ENCODE data around the gene RABGAP1L. TPM values are rescaled to one million over a fixed set of nuclear protein-coding genes. Genes with fewer than 3 reads are reported as not detected.

Gene RABGAP1L
- total RNA-seq, 1 experiment from 2014 or later: 29.3 TPM

DNA sequence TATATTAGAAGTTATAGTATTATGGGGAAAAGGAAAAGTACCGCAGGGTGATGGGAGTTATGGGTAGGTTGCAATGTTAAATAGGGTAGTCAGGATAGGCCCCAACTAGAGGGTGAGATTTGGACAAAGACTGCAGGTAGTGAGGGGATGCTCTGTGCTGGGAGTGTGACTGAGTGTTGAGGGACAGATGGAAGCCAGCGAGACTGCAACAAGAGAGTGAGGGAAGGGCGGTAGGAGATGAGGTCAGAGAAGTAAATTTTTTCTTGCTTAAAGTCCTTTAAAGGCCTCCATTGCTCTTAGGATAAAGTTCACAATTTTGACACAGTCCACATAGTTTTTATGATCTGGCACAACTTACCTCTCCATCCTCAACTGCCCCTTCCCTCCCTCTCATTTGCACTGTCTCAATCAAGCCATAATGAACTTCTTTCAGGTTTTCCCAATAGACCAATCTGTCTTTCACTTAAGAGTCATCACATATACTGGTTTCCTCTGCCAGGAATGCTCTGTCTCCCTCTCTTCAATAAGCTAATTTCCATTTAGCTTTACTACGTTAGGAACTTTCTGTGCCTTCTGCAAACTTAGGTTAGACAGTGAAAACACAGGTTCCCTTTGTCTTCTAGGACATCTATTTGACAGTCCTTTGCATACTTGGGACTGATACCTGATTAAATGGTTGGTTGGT lies 602.7 kb downstream of the RABGAP1L start:
- no peak for ATAC-seq
- H3K4me3 ChIP-seq (replicated peaks in 1 of 2; ENCODE audit: low read depth in 1 of 2, low read length in 2 of 2): no peak overlapping the region
- CTCF ChIA-PET: no interaction called here

GRCh38 chr1:174764191-174764590 lies 604.9 kb downstream of the RABGAP1L start:
- POLR2A ChIA-PET: no interaction called here
- RAD21 ChIA-PET (ENCODE audit: low non-redundant PET in 1 of 2, low total read pairs in 2 of 2, uncharacterized antibody in 2 of 2, unreplicated experiment in 2 of 2): no interaction called here
- intact Hi-C loops (cut with micrococcal nuclease): no loop called here
- Histone ChIP-seq H3K9ac (ENCODE audit: low read length) (no peak overlapping the region), H3K4me2 (ENCODE audit: low read length) (no peak overlapping the region), H3K9me3 (ENCODE audit: control insufficient read depth in 1 of 2, insufficient read depth in 1 of 2, low read depth in 1 of 2, low read length in 2 of 2) (no peaks in the 10 kb centered on the region), H3K79me2 (ENCODE audit: insufficient read depth, low read length) (no peaks in the 10 kb centered on the region), H3K27ac (ENCODE audit: low read depth, low read length) (no peak overlapping the region), H4K20me1 (ENCODE audit: insufficient read depth) (no peaks in the 10 kb centered on the region), H2AFZ (ENCODE audit: low read depth, low read length, poor library complexity, severe bottlenecking) (no peak overlapping the region), H3K36me3 (ENCODE audit: control insufficient read depth in 1 of 2, insufficient read depth in 2 of 2, low read length in 2 of 2) (no peaks in the 10 kb centered on the region), H3K4me1 (ENCODE audit: control insufficient read depth in 1 of 2, insufficient read depth in 2 of 2, low read length in 2 of 2) (no peaks in the 10 kb centered on the region), H3K27me3 (ENCODE audit: insufficient read depth, low read length) (no peaks in the 10 kb centered on the region), H3K9me2 (ENCODE audit: insufficient read depth) (no peaks in the 10 kb centered on the region), H3K4me3 (replicated peaks in 1 of 2; ENCODE audit: low read depth in 1 of 2, low read length in 2 of 2) (no peak overlapping the region)
- BruUV-seq (replicated peaks): no TSS peak
- DNase-seq (ENCODE audit: low read depth, low spot score): no peak
- CTCF ChIA-PET: no interaction called here
- ATAC-seq: no peak
- TF ChIP-seq ZFX (IDR thresholded peaks at IDR 0.05) (no peak), POLR2AphosphoS5 (IDR thresholded peaks at IDR 0.05; ENCODE audit: low read depth, low read length) (no peak), SRF (IDR thresholded peaks at IDR 0.05; ENCODE audit: low read depth) (no peak), EZH2phosphoT487 (IDR thresholded peaks at IDR 0.05; ENCODE audit: borderline replicate concordance) (no peak), ZNF274 (IDR thresholded peaks at IDR 0.05; ENCODE audit: low read depth, low read length) (no peak), FOSL1 (IDR thresholded peaks at IDR 0.05; ENCODE audit: low read depth) (no peak), EZH2 (IDR thresholded peaks at IDR 0.05) (no peak), POLR2A (IDR thresholded peaks at IDR 0.05; ENCODE audit: borderline replicate concordance, extremely low read depth, insufficient read depth, insufficient read length) (no peak), SIN3A (IDR thresholded peaks at IDR 0.05; ENCODE audit: low read depth) (no peak), ZBTB33 (IDR thresholded peaks at IDR 0.05; ENCODE audit: extremely low read depth, insufficient replicate concordance, low read length) (no peak), SP1 (IDR thresholded peaks at IDR 0.05; ENCODE audit: low read depth) (no peak), RAD21 (IDR thresholded peaks at IDR 0.05; ENCODE audit: low read depth) (no peak), ATF3 (IDR thresholded peaks at IDR 0.05) (no peak)
- TF ChIP-seq, protein P1, sequence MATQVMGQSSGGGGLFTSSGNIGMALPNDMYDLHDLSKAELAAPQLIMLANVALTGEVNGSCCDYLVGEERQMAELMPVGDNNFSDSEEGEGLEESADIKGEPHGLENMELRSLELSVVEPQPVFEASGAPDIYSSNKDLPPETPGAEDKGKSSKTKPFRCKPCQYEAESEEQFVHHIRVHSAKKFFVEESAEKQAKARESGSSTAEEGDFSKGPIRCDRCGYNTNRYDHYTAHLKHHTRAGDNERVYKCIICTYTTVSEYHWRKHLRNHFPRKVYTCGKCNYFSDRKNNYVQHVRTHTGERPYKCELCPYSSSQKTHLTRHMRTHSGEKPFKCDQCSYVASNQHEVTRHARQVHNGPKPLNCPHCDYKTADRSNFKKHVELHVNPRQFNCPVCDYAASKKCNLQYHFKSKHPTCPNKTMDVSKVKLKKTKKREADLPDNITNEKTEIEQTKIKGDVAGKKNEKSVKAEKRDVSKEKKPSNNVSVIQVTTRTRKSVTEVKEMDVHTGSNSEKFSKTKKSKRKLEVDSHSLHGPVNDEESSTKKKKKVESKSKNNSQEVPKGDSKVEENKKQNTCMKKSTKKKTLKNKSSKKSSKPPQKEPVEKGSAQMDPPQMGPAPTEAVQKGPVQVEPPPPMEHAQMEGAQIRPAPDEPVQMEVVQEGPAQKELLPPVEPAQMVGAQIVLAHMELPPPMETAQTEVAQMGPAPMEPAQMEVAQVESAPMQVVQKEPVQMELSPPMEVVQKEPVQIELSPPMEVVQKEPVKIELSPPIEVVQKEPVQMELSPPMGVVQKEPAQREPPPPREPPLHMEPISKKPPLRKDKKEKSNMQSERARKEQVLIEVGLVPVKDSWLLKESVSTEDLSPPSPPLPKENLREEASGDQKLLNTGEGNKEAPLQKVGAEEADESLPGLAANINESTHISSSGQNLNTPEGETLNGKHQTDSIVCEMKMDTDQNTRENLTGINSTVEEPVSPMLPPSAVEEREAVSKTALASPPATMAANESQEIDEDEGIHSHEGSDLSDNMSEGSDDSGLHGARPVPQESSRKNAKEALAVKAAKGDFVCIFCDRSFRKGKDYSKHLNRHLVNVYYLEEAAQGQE (IDR thresholded peaks at IDR 0.05; ENCODE audit: low read depth): no peak

More for the DNA sequence above, 602.7 kb downstream of the RABGAP1L start:
- H3K4me1 ChIP-seq (ENCODE audit: control insufficient read depth in 1 of 2, insufficient read depth in 2 of 2, low read length in 2 of 2): no peaks in the 10 kb centered on the region
- no peak for TF ChIP-seq RAD21 (IDR thresholded peaks at IDR 0.05; ENCODE audit: low read depth)
- no peak for TF ChIP-seq EGR1 (IDR thresholded peaks at IDR 0.05; ENCODE audit: low read depth)
- no peak for TF ChIP-seq YY1 (IDR thresholded peaks at IDR 0.05; ENCODE audit: extremely low read depth, insufficient replicate concordance, low read depth, low read length)
- no peak for TF ChIP-seq EZH2phosphoT487 (IDR thresholded peaks at IDR 0.05; ENCODE audit: borderline replicate concordance)
- TF ChIP-seq ZNF274 (IDR thresholded peaks at IDR 0.05; ENCODE audit: low read depth, low read length): no peak
- TF ChIP-seq JUND (IDR thresholded peaks at IDR 0.05): no peak
- no peaks in the 10 kb centered on the region for H3K79me2 ChIP-seq (ENCODE audit: insufficient read depth, low read length)
- RAD21 ChIA-PET (ENCODE audit: low non-redundant PET in 1 of 2, low total read pairs in 2 of 2, uncharacterized antibody in 2 of 2, unreplicated experiment in 2 of 2): no interaction called here
- BruUV-seq (replicated peaks): no TSS peak
- no peaks in the 10 kb centered on the region for H3K9me2 ChIP-seq (ENCODE audit: insufficient read depth)
- DNase-seq (ENCODE audit: low read depth, low spot score): no peak
- no peaks in the 10 kb centered on the region for H3K9me3 ChIP-seq (ENCODE audit: control insufficient read depth in 1 of 2, insufficient read depth in 1 of 2, low read depth in 1 of 2, low read length in 2 of 2)
- H3K9ac ChIP-seq (ENCODE audit: low read length): no peak overlapping the region
- no peaks in the 10 kb centered on the region for H3K27me3 ChIP-seq (ENCODE audit: insufficient read depth, low read length)
- H3K27ac ChIP-seq (ENCODE audit: low read depth, low read length): no peak overlapping the region
- POLR2A ChIA-PET: interaction anchor here (0.7 kb wide), 1 partner anchor 253 kb away, joined by 4 read pairs; no protein-coding TSS in a partner anchor
- H2AFZ ChIP-seq (ENCODE audit: low read depth, low read length, poor library complexity, severe bottlenecking): no peak overlapping the region
- no peaks in the 10 kb centered on the region for H3K36me3 ChIP-seq (ENCODE audit: control insufficient read depth in 1 of 2, insufficient read depth in 2 of 2, low read length in 2 of 2)
- no peak overlapping the region for H3K4me2 ChIP-seq (ENCODE audit: low read length)
- intact Hi-C loops (cut with micrococcal nuclease): no loop called here
- no peaks in the 10 kb centered on the region for H4K20me1 ChIP-seq (ENCODE audit: insufficient read depth)

Data from HCT116 (cell line).